Measurements from ENCODE around the gene NSG1. TPM values are rescaled to one million over a fixed set of nuclear protein-coding genes. Genes with fewer than 3 reads are reported as not detected.

The NSG1 gene
- polyA plus RNA-seq, 2 of the 4 experiments (the other 2 are of a cell fraction), result 0.26 to 0.34 TPM

GRCh38 chr4:4388311-4388790 lies 1.4 kb downstream of the NSG1 start (continued):
- no peak for TF ChIP-seq MYC (IDR thresholded peaks at IDR 0.05; ENCODE audit: borderline replicate concordance, low read length)
- TF ChIP-seq KDM1A (IDR thresholded peaks at IDR 0.05; ENCODE audit: low read depth), result no peak
- no peak for TF ChIP-seq MAFK (IDR thresholded peaks at IDR 0.05; ENCODE audit: partially characterized antibody)

GRCh38 chr4:4388836-4389575 lies 2.1 kb downstream of the NSG1 start:
- ATAC-seq (no peak), FAIRE-seq (no peak), DNase-seq (ENCODE audit: low read depth in 1 of 2, low spot score in 1 of 2) (no peak)
- H3K27ac ChIP-seq, result no peak overlapping the region
- ChIA-PET CTCF (no interaction called here), POLR2A (no interaction called here)
- H3K4me3 ChIP-seq, result no peak overlapping the region
- peaks cover 16% of the 10 kb centered on the region for H3K4me1 ChIP-seq
- no peak overlapping the region for H3K4me2 ChIP-seq
- WGBS (ENCODE audit: missing lambda C conversion rate), result 46% methylated on average over 6 of the region's 18 CpGs
- H3K9me3 ChIP-seq, result no peaks in the 10 kb centered on the region
- TF ChIP-seq PBX3 (IDR thresholded peaks at IDR 0.05) (no peak), RAD21 (conservative IDR thresholded peaks at IDR 0.05 in 1 of 2, IDR thresholded peaks at IDR 0.05 in 1 of 2) (no peak), ATOH8 (CRISPR knock-in tag; IDR thresholded peaks at IDR 0.05; ENCODE audit: low read depth) (no peak)
- TF ChIP-seq, protein P1, sequence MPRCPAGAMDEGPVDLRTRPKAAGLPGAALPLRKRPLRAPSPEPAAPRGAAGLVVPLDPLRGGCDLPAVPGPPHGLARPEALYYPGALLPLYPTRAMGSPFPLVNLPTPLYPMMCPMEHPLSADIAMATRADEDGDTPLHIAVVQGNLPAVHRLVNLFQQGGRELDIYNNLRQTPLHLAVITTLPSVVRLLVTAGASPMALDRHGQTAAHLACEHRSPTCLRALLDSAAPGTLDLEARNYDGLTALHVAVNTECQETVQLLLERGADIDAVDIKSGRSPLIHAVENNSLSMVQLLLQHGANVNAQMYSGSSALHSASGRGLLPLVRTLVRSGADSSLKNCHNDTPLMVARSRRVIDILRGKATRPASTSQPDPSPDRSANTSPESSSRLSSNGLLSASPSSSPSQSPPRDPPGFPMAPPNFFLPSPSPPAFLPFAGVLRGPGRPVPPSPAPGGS (IDR thresholded peaks at IDR 0.05), result no peak

- WGBS (ENCODE audit: missing lambda C conversion rate), result 33% methylated on average over 5 of the region's 7 CpGs
- POLR2A ChIA-PET, result no interaction called here
These were observed 3.1 kb downstream of the NSG1 start for GRCh38 chr4:4390046-4390445.

DNA sequence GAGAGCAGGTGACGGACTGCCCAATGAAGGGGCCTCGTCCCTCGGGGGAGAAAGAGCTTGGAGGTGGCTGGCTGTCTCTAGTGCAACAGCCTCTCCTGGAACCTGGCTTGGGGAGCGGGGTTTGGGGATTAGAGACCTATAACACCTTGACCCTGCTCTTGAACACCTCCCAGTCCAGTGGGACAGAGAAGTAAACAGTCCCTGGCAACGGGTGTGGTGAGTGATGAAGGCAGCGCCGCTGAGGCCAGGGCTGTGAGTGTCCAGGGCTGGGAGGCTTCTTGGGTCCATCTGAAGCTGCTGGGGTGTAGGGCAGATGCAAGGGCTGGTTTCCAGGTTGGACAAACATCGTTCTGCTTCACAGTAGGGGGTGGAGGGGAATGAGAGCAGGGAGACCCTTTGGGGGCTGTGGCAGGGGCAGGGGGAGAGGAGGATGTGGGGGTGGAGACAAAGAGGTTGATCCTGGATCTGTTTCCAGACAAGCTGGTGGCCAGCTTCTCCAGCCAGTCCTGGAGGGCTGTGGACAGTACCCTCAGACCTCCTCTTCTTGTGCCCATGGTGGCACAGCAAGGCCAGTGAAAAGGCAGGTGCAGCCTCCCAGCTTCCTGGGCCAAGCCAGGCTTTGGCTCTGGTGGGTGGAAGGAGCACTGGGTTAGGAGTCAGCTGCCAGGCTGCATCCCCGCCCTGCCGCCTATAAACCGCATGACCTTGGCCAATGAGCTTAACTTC lies 3.8 kb downstream of the NSG1 start:
- CTCF ChIA-PET, result no interaction called here
- ATAC-seq (no peak), FAIRE-seq (no peak), DNase-seq (ENCODE audit: low read depth in 1 of 2, low spot score in 1 of 2) (no peak)
- POLR2A ChIA-PET, result no interaction called here
- Histone ChIP-seq H3K4me2 (no peak overlapping the region), H3K4me1 (peaks cover 23% of the 10 kb centered on the region), H3K4me3 (no peak overlapping the region), H3K27ac (no peak overlapping the region), H3K9me3 (no peaks in the 10 kb centered on the region)
- 44% methylated on average over 8 of the region's 11 CpGs for WGBS (ENCODE audit: missing lambda C conversion rate)
- TF ChIP-seq HOXB13 (CRISPR knock-in tag; IDR thresholded peaks at IDR 0.05; ENCODE audit: low read depth) (no peak), EHF (CRISPR knock-in tag; IDR thresholded peaks at IDR 0.05) (no peak), RNF2 (IDR thresholded peaks at IDR 0.05; ENCODE audit: borderline replicate concordance, low read depth) (no peak), TFCP2L1 (CRISPR knock-in tag; IDR thresholded peaks at IDR 0.05) (no peak), CHD2 (IDR thresholded peaks at IDR 0.05; ENCODE audit: low read length, partially characterized antibody) (no peak), HDAC2 (IDR thresholded peaks at IDR 0.05) (no peak), PHF8 (IDR thresholded peaks at IDR 0.05; ENCODE audit: borderline replicate concordance, low read depth) (no peak), FOXS1 (CRISPR knock-in tag; IDR thresholded peaks at IDR 0.05) (no peak), HEYL (CRISPR knock-in tag; IDR thresholded peaks at IDR 0.05) (no peak), FOSL2 (IDR thresholded peaks at IDR 0.05) (no peak), FOSL2 (CRISPR knock-in tag; IDR thresholded peaks at IDR 0.05) (no peak)
- TF ChIP-seq, protein P2, sequence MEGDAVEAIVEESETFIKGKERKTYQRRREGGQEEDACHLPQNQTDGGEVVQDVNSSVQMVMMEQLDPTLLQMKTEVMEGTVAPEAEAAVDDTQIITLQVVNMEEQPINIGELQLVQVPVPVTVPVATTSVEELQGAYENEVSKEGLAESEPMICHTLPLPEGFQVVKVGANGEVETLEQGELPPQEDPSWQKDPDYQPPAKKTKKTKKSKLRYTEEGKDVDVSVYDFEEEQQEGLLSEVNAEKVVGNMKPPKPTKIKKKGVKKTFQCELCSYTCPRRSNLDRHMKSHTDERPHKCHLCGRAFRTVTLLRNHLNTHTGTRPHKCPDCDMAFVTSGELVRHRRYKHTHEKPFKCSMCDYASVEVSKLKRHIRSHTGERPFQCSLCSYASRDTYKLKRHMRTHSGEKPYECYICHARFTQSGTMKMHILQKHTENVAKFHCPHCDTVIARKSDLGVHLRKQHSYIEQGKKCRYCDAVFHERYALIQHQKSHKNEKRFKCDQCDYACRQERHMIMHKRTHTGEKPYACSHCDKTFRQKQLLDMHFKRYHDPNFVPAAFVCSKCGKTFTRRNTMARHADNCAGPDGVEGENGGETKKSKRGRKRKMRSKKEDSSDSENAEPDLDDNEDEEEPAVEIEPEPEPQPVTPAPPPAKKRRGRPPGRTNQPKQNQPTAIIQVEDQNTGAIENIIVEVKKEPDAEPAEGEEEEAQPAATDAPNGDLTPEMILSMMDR (IDR thresholded peaks at IDR 0.05), result no peak

More at GRCh38 chr4:4390046-4390445, 3.1 kb downstream of the NSG1 start:
- DNase-seq (ENCODE audit: low read depth in 1 of 2, low spot score in 1 of 2) (no peak), ATAC-seq (no peak), FAIRE-seq (no peak)
- H3K4me1 ChIP-seq, result peaks cover 24% of the 10 kb centered on the region
- no peaks in the 10 kb centered on the region for H3K9me3 ChIP-seq
- no peak overlapping the region for H3K27ac ChIP-seq
- no peak overlapping the region for H3K4me3 ChIP-seq
- H3K4me2 ChIP-seq, result no peak overlapping the region
- TF ChIP-seq BHLHE40 (IDR thresholded peaks at IDR 0.05; ENCODE audit: low read depth, low read length) (no peak), CEBPB (IDR thresholded peaks at IDR 0.05) (no peak), CHD4 (IDR thresholded peaks at IDR 0.05; ENCODE audit: borderline replicate concordance) (no peak), RFX5 (IDR thresholded peaks at IDR 0.05) (no peak), KDM5A (IDR thresholded peaks at IDR 0.05) (no peak), EHMT2 (IDR thresholded peaks at IDR 0.05; ENCODE audit: low read depth) (no peak), ZSCAN20 (CRISPR knock-in tag; IDR thresholded peaks at IDR 0.05) (no peak)
- TF ChIP-seq, protein P2 (IDR thresholded peaks at IDR 0.05), result no peak
- CTCF ChIA-PET, result no interaction called here
